ENCODE data around the gene KY. TPM values are rescaled to one million over a fixed set of nuclear protein-coding genes. Genes with fewer than 3 reads are reported as not detected.

The KY gene
- total and polyA plus RNA-seq, 9 of the 15 experiments (the other 6 are each of a cell fraction or from before 2014, with no cell fraction given) = not detected

Other genes starting within 250 kb of the KY start
- gene ANAPC13, start 165.0 kb downstream of the KY start, total RNA-seq (2014; rRNA removed) = 48.5 and 48.9 TPM in 2 replicates
- gene ANAPC13, start 165.0 kb downstream of the KY start, total RNA-seq (2014; rRNA removed; fragmentation: Illumina TruSeq; extraction: Trizol) = 68.5 and 72.8 TPM in 2 replicates
- gene ANAPC13, start 165.0 kb downstream of the KY start, total RNA-seq (2015; rRNA removed; fragmentation: Illumina TruSeq; extraction: Trizol) = 54.9 and 55.2 TPM in 2 replicates
- gene ANAPC13, start 165.0 kb downstream of the KY start, total RNA-seq (2021) = 49.2 and 53.0 TPM in 2 replicates
- 77.8 and 112 TPM in 2 replicates for gene ANAPC13, start 165.0 kb downstream of the KY start, polyA plus RNA-seq (2011; rRNA removed)
- gene ANAPC13, start 165.0 kb downstream of the KY start, polyA plus RNA-seq (2014; fragmentation: Illumina TruSeq; extraction: Trizol) = 104 and 126 TPM in 2 replicates
- 100 to 1,000 TPM; 198 to 238 TPM for gene ANAPC13, start 165.0 kb downstream of the KY start, polyA plus RNA-seq (2014; fragmentation: Nextera tagmentation; extraction: Ambion mirVana)
- 67.7 and 69.9 TPM in 2 replicates for gene ANAPC13, start 165.0 kb downstream of the KY start, polyA plus RNA-seq (2014; rRNA removed)
- gene CEP63, start 165.0 kb downstream of the KY start, total RNA-seq (2014; rRNA removed) = 14.8 and 17.8 TPM in 2 replicates
- 10.6 and 13.8 TPM in 2 replicates for gene CEP63, start 165.0 kb downstream of the KY start, total RNA-seq (2014; rRNA removed; fragmentation: Illumina TruSeq; extraction: Trizol)
- gene CEP63, start 165.0 kb downstream of the KY start, total RNA-seq (2015; rRNA removed; fragmentation: Illumina TruSeq; extraction: Trizol) = 13.2 and 14.2 TPM in 2 replicates
- 6.7 and 7.4 TPM in 2 replicates for gene CEP63, start 165.0 kb downstream of the KY start, total RNA-seq (2021)
- 6.6 and 7.4 TPM in 2 replicates for gene CEP63, start 165.0 kb downstream of the KY start, polyA plus RNA-seq (2011; rRNA removed)
- gene CEP63, start 165.0 kb downstream of the KY start, polyA plus RNA-seq (2014; fragmentation: Illumina TruSeq; extraction: Trizol) = 12.1 and 12.9 TPM in 2 replicates
- 1 to 10 TPM; 5.1 to 5.6 TPM for gene CEP63, start 165.0 kb downstream of the KY start, polyA plus RNA-seq (2014; fragmentation: Nextera tagmentation; extraction: Ambion mirVana)
- 9.0 and 11.6 TPM in 2 replicates for gene CEP63, start 165.0 kb downstream of the KY start, polyA plus RNA-seq (2014; rRNA removed)
- gene EPHB1, start 144.2 kb upstream of the KY start, total RNA-seq (2014; rRNA removed) = not detected in 2 replicates
- not detected in 2 replicates for gene EPHB1, start 144.2 kb upstream of the KY start, total RNA-seq (2014; rRNA removed; fragmentation: Illumina TruSeq; extraction: Trizol)
- gene EPHB1, start 144.2 kb upstream of the KY start, total RNA-seq (2015; rRNA removed; fragmentation: Illumina TruSeq; extraction: Trizol) = 0.29 TPM in 1 of 2 replicates, not detected in the other
- not detected in 2 replicates for gene EPHB1, start 144.2 kb upstream of the KY start, total RNA-seq (2021)
- not detected in 2 replicates for gene EPHB1, start 144.2 kb upstream of the KY start, polyA plus RNA-seq (2011; rRNA removed)
- gene EPHB1, start 144.2 kb upstream of the KY start, polyA plus RNA-seq (2014; fragmentation: Illumina TruSeq; extraction: Trizol) = not detected in 2 replicates
- not detected for gene EPHB1, start 144.2 kb upstream of the KY start, polyA plus RNA-seq (2014; fragmentation: Nextera tagmentation; extraction: Ambion mirVana)
- not detected in 2 replicates for gene EPHB1, start 144.2 kb upstream of the KY start, polyA plus RNA-seq (2014; rRNA removed)

All from K562 (cell line).